Measurements from ENCODE around the gene MYO15B.

The MYO15B gene

DNA sequence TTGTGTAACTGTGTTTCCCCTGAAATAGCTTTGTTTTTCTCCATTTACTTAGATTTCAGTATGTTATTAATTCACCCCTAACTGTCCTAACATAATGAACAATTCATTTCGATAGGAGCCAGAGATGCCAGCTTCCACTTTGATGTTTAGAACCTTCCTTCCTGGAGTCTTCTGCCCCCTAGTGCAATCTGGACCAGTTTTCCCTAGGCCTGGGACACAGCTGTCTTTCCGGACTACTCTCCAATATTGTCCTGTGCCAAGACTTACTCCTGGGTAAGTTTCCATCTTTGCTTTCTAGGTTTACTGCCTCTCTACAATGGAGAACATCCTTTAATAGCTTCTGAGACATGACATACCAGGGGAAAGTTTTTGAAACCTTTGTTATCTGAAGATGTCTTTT, 66.6 kb downstream of the MYO15B start:
- no peak for DNase-seq
- no peak overlapping the region for H3K4me3 ChIP-seq (ENCODE audit: low read depth, low read length)
- peaks cover 64% of the 10 kb centered on the region for H3K36me3 ChIP-seq
- TF ChIP-seq, protein P1, sequence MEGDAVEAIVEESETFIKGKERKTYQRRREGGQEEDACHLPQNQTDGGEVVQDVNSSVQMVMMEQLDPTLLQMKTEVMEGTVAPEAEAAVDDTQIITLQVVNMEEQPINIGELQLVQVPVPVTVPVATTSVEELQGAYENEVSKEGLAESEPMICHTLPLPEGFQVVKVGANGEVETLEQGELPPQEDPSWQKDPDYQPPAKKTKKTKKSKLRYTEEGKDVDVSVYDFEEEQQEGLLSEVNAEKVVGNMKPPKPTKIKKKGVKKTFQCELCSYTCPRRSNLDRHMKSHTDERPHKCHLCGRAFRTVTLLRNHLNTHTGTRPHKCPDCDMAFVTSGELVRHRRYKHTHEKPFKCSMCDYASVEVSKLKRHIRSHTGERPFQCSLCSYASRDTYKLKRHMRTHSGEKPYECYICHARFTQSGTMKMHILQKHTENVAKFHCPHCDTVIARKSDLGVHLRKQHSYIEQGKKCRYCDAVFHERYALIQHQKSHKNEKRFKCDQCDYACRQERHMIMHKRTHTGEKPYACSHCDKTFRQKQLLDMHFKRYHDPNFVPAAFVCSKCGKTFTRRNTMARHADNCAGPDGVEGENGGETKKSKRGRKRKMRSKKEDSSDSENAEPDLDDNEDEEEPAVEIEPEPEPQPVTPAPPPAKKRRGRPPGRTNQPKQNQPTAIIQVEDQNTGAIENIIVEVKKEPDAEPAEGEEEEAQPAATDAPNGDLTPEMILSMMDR (IDR thresholded peaks at IDR 0.05; ENCODE audit: low read depth, low read length), result peak; percentile 42; the same call in 1 of the 2 replicates
- no peak overlapping the region for H3K27ac ChIP-seq
- no peaks in the 10 kb centered on the region for H3K27me3 ChIP-seq (ENCODE audit: insufficient read depth, low read depth, severe bottlenecking)
- H3K9me3 ChIP-seq (ENCODE audit: severe bottlenecking), result no peaks in the 10 kb centered on the region

DNA sequence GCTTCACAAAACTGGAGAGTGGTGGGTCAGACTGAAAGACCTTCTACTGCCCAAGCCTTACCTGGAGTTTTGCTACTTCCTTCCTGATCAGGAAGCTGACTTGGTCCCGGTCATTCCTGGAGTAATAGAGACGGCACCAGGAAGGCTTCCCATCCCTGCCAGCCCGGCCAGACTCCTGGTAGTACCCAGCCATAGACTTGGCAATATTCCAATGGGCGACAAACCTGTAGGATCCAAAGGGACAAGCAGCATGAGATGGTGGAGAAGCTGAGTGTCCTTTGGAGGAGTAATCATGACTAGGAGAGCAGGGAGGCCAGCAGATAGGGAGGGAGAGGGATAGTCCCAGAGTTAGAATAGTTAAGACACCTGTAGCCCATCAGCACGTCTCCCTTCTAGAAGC, 70.6 kb downstream of the MYO15B start:
- H3K9me3 ChIP-seq (ENCODE audit: severe bottlenecking), result no peaks in the 10 kb centered on the region
- no peak overlapping the region for H3K27ac ChIP-seq
- H3K27me3 ChIP-seq (ENCODE audit: insufficient read depth, low read depth, severe bottlenecking), result no peaks in the 10 kb centered on the region
- TF ChIP-seq, protein P1 (IDR thresholded peaks at IDR 0.05; ENCODE audit: low read depth, low read length), result no peak
- DNase-seq, result no peak
- H3K36me3 ChIP-seq, result peaks cover 58% of the 10 kb centered on the region
- H3K4me3 ChIP-seq (ENCODE audit: low read depth, low read length), result no peak overlapping the region

DNA sequence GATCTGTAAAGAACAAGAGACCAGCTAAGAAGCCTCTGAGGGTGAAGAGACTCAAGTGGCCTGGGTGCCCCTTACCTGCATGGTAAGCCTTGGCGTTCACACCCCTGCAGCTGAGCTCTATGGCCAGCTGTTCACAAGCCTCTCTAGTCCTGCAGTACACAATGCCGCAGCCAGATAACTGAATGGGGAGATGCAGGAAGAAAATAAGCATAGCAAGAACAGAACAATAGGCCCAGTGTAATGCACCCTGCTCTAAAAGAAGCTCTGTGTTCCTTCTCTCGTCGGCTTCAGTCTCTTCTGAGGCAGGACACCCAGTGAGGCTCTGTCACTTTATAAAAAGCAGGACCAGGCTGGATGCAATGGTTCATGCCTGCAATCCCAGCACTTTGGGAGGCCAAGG, 73.9 kb downstream of the MYO15B start:
- TF ChIP-seq, protein P1 (IDR thresholded peaks at IDR 0.05; ENCODE audit: low read depth, low read length), result no peak
- Histone ChIP-seq H3K9me3 (ENCODE audit: severe bottlenecking) (no peaks in the 10 kb centered on the region), H3K4me3 (ENCODE audit: low read depth, low read length) (no peak overlapping the region), H3K27me3 (ENCODE audit: insufficient read depth, low read depth, severe bottlenecking) (no peaks in the 10 kb centered on the region), H3K27ac (no peak overlapping the region), H3K36me3 (peaks cover 61% of the 10 kb centered on the region)
- DNase-seq, result no peak

GRCh38 chr17:75662511-75662910, 74.9 kb downstream of the MYO15B start:
- Histone ChIP-seq H3K36me3 (peaks cover 55% of the 10 kb centered on the region), H3K27me3 (ENCODE audit: insufficient read depth, low read depth, severe bottlenecking) (no peaks in the 10 kb centered on the region)
- TF ChIP-seq, protein P1 (IDR thresholded peaks at IDR 0.05; ENCODE audit: low read depth, low read length), result no peak

GRCh38 chr17:75664099-75664549, 76.5 kb downstream of the MYO15B start:
- no peak for DNase-seq
- Histone ChIP-seq H3K27me3 (ENCODE audit: insufficient read depth, low read depth, severe bottlenecking) (no peaks in the 10 kb centered on the region), H3K27ac (no peak overlapping the region), H3K4me3 (ENCODE audit: low read depth, low read length) (no peak overlapping the region), H3K9me3 (ENCODE audit: severe bottlenecking) (no peaks in the 10 kb centered on the region), H3K36me3 (peaks cover 58% of the 10 kb centered on the region)
- TF ChIP-seq, protein P1 (IDR thresholded peaks at IDR 0.05; ENCODE audit: low read depth, low read length), result no peak

More at GRCh38 chr17:75662511-75662910, 74.9 kb downstream of the MYO15B start:
- H3K27ac ChIP-seq, result no peak overlapping the region
- no peak overlapping the region for H3K4me3 ChIP-seq (ENCODE audit: low read depth, low read length)
- no peak for DNase-seq
- H3K9me3 ChIP-seq (ENCODE audit: severe bottlenecking), result no peaks in the 10 kb centered on the region

GRCh38 chr17:75665981-75666380, 78.4 kb downstream of the MYO15B start:
- Histone ChIP-seq H3K27me3 (ENCODE audit: insufficient read depth, low read depth, severe bottlenecking) (no peaks in the 10 kb centered on the region), H3K9me3 (ENCODE audit: severe bottlenecking) (no peaks in the 10 kb centered on the region), H3K36me3 (peaks cover 59% of the 10 kb centered on the region), H3K27ac (no peak overlapping the region), H3K4me3 (ENCODE audit: low read depth, low read length) (peak overlapping the region; percentile 94; the same call in 1 of the 2 replicates)
- TF ChIP-seq, protein P1 (IDR thresholded peaks at IDR 0.05; ENCODE audit: low read depth, low read length), result no peak
- DNase-seq, result no peak

Measured in WERI-Rb-1 (cell line).